Fibroblast of the conjunctiva (primary cell): ENCODE data around the gene TRIM17.

Source experiments
- DNase-seq: peaks from one replicate; pipeline ENCODE4 v3.0.0-alpha.2; 2010; ENCODE audit warnings: low read depth

The TRIM17 gene

DNA sequence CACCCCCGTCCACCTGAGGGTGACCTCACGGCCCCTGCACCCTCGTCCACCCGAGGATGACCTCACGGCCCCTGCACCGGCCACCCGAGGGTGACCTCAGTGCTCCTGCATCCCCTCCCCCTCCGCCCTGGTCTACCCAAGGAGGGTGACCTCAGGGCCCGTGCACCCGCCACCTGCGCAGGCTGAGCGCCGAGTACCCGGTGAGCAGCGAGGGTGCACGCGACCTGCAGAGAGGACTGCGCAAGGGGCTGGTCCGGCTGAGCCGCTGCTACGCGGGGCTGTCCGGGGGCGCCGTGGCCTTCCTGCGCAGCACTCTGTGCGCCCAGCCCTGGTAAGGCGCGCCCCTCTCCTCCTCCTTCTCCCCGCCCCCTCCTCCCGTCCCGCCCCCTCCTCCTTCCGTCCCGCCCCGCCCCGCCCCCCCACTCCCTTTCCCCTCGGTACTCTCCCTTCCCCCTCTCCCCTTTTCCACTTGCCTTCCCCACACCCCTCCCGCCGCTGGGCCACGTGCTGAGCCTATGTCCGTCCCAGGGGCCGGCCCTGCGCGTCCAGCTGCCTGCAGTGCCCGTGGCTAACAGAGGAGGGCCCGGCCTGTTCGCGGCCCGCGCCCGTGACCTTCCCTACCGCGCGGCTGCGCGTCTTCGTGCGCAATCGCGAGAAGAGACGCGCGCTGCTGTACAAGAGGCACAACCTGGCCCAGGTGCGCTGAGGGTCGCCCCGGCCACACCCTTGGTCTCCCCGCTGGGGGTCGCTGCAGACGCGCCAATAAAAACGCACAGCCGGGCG is 38.4 kb downstream of the TRIM17 start:
- DNase-seq = peak; percentile 39

DNA sequence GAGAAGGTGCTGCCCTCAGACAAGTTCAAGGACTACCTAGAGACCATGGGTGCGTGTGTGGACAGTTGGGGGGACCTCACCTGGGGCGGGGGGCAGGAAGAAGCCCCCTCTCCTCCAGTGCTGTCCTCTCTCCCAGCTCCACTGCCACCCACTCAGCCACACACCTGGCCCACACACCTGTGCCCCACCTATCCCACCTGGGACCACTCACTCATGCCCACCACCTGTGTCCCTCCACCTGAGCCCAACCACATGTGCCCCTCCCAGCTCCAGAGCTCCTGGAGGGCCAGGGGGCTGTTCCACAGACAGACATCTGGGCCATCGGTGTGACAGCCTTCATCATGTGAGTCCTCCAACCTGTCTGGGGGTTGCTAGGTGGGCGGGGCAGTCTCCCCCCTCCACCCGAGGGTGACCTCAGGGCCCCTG is 39.0 kb downstream of the TRIM17 start:
- no peak for DNase-seq

DNA sequence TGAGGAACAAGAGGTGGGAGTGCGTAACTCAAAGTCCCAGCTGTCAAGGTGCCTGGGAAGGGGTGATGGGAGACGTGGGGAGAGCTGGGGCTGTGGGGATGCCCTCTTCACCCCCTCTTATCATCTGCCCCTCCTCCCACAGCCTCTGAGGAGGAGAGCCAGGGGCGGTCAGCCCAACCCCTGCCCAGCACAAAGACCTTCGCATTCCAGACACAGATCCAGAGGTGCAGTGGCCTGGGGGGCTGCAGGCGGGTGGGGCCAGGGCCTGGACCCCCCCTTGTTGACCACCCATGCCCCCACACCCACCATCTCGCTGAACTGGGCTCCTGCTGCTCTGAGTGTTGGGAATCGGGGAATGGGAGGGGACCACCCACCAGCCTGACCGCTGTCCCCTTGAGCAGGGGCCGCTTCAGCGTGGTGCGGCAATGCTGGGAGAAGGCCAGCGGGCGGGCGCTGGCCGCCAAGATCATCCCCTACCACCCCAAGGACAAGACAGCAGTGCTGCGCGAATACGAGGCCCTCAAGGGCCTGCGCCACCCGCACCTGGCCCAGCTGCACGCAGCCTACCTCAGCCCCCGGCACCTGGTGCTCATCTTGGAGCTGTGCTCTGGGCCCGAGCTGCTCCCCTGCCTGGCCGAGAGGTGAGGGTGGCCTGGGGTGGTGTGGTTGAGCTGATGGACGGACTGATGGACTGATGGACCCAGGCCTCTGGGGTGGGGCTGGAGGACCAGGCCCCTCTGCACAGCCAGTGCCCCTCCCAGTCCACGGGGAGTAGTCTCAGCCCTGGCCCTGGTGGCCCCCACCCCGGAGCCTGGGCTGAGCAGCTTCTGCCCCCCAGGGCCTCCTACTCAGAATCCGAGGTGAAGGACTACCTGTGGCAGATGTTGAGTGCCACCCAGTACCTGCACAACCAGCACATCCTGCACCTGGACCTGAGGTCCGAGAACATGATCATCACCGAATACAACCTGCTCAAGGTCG is 39.7 kb downstream of the TRIM17 start:
- DNase-seq = no peak

DNA sequence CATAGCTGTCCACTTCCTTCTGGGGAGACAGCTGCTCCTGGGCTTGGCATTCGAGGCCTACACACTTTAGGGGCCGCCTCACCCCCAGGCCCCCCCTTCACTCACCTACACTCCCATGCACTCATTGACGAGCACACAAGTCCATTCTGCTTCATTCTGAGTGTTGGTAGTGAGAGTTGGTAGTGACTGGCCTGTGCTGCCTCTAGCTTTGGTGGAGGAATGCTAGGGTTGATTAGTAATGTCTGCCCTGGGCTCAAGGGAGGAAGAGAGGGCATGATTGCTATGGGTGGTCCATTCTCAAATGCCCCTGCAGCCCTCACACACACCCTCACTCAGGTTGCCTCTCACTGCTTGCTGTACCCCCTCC is 40.4 kb downstream of the TRIM17 start:
- no peak for DNase-seq

DNA sequence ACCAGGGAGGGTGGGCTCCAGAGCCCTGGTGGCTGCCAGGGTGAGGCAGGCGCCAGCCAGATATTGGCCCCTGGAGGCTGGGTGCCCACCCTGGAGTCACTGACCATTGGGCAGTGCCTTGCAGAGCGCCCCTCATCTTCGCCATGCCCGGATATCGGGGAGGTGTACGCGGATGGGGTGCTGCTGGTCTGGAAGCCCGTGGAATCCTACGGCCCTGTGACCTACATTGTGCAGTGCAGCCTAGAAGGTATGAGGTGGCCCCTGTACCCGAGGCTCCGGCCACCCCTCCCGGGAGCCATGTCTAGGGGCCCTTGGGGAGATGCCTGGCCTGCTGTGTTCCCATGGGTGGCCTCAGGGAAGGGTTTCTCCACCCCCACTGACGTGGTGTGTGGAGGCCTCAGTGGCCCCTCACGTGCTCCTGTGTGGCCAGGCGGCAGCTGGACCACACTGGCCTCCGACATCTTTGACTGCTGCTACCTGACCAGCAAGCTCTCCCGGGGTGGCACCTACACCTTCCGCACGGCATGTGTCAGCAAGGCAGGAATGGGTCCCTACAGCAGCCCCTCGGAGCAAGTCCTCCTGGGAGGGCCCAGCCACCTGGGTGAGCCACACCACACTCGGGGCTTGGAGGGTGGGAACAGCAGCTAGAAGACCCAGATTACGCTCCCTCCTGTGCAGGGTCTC is 40.9 kb downstream of the TRIM17 start:
- no peak for DNase-seq

DNA sequence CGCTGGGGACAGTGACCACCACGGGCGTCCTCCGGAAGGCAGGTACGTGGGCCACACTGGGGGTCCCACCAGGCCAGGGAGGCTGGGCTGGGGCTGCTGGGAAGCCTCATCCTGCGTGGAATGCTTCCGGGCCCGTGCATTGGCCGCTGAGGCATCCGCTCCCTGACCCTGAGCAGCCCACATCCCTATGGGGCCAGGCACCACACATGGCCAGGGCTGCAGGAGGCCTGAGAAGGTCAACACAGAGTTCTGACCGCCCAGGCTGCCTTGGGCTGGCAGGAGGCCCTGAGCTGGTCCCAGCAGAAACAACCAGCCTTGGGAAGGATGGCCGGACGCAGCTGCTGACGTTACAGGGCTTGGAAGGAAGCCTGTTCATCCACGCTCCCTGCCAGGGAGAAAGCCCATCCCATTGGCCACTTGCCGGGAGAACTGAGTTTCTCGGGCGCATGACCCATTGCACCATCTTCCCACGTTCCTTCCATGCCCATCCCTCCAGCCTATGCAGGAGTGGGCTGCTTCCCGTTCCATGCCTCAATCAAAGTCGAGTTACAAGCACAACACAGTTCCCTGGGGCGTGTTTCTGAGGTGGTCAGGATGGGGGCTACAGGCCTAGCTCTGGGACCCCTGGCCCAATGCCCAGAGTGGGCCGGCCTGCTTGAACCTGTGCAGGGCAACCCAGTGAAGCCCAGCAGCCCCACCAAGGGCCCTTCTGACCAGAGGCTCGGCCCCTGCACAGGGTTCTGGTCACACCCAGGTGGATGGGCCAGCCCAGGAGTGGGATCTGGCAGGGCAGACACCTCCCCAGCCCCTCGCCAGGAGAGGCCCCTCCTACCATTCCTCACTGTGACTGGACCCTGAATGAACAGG is 41.7 kb downstream of the TRIM17 start:
- DNase-seq = peak; percentile 90

DNA sequence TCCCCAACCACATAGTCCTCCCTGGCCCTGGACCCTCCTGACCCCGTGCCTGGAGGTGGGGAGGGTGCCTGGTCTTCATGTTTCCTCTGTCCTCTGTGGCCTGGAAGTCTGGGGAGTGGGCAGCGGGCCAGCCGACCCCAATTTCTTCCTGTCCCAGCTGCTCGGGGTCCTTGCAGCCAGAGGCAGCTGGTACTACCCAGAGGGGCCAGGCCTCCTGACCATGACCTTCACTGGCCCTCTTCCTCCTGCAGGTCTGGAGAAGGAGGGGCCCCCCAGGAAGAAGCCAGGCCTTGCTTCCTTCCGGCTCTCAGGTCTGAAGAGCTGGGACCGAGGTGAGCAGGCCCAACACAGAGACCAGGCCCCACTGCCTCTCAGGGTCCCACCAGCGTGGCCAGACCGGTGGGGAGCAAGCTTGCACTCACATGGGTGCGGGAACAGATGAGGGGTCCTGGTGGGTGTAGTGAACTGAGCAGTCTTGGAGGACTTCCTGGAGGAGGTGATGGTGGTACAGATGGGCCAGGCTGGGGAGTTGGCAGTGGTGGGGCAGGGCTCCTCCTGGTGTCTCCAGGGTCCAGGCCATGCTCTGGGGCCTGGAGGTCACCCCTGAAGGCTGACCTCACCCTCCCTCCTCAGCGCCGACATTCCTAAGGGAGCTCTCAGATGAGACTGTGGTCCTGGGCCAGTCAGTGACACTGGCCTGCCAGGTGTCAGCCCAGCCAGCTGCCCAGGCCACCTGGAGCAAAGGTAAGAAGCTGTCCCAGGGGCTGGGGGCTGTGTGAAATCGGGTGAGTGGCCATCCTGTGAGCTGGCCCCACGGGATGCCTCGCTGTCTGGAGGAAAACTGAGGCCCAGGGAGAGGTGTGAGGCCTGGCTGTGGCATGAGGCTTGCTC is 42.7 kb downstream of the TRIM17 start:
- DNase-seq = no peak

DNA sequence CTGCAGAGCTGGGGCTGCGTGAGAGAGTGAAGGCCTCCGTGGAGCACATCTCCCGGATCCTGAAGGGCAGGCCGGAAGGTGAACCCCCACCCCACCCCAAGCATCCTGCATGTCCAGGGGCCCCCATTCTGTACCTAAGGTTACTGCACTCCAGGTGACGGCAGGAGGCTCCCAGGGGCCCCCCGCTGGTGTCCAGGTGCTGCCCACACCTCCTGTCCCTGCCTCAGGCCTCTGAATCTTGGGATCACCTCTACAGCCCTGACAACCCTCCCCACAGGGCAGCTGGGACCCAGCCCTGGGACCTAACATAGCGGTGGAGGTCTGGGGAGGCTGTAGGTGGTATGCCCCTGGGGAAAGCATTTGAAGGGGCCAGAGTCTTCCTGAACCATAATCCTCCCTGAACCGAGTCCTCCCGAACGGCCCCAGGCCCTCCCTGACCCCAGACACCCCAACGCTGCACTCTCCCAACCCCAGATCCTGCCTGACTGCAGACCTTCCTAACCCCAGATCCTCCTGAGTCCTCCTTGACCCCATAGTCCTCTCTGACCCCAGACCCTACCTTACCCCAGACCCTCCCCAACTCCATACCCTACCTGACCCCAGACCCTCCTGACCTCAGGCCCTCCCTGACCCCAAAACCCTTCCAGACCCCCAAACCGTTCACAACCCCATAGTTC is 43.5 kb downstream of the TRIM17 start:
- DNase-seq = no peak

DNA sequence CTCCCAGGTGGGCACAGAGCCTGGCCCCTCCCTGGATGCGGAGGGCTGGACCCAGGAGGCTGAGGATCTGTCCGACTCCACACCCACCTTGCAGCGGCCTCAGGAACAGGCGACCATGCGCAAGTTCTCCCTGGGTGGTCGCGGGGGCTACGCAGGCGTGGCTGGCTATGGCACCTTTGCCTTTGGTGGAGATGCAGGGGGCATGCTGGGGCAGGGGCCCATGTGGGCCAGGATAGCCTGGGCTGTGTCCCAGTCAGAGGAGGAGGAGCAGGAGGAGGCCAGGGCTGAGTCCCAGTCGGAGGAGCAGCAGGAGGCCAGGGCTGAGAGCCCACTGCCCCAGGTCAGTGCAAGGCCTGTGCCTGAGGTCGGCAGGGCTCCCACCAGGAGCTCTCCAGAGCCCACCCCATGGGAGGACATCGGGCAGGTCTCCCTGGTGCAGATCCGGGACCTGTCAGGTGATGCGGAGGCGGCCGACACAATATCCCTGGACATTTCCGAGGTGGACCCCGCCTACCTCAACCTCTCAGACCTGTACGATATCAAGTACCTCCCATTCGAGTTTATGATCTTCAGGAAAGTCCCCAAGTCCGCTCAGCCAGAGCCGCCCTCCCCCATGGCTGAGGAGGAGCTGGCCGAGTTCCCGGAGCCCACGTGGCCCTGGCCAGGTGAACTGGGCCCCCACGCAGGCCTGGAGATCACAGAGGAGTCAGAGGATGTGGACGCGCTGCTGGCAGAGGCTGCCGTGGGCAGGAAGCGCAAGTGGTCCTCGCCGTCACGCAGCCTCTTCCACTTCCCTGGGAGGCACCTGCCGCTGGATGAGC is 44.3 kb downstream of the TRIM17 start:
- DNase-seq = no peak

DNA sequence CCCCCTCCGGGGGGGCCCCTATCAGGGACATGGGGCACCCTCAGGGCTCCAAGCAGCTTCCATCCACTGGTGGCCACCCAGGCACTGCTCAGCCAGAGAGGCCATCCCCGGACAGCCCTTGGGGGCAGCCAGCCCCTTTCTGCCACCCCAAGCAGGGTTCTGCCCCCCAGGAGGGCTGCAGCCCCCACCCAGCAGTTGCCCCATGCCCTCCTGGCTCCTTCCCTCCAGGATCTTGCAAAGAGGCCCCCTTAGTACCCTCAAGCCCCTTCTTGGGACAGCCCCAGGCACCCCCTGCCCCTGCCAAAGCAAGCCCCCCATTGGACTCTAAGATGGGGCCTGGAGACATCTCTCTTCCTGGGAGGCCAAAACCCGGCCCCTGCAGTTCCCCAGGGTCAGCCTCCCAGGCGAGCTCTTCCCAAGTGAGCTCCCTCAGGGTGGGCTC is 44.9 kb downstream of the TRIM17 start:
- no peak for DNase-seq

DNA sequence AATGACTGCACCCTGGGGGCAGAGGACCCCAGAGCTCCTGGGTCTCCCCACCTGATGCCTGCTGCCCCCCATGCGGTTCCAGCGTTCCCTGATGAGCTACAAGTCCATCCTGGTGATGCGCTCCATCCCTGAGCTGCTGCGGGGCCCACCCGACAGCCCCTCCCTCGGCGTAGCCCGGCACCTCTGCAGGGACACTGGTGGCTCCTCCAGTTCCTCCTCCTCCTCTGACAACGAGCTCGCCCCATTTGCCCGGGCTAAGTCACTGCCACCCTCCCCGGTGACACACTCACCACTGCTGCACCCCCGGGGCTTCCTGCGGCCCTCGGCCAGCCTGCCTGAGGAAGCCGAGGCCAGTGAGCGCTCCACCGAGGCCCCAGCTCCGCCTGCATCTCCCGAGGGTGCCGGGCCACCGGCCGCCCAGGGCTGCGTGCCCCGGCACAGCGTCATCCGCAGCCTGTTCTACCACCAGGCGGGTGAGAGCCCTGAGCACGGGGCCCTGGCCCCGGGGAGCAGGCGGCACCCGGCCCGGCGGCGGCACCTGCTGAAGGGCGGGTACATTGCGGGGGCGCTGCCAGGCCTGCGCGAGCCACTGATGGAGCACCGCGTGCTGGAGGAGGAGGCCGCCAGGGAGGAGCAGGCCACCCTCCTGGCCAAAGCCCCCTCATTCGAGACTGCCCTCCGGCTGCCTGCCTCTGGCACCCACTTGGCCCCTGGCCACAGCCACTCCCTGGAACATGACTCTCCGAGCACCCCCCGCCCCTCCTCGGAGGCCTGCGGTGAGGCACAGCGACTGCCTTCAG is 45.5 kb downstream of the TRIM17 start:
- no peak for DNase-seq

DNA sequence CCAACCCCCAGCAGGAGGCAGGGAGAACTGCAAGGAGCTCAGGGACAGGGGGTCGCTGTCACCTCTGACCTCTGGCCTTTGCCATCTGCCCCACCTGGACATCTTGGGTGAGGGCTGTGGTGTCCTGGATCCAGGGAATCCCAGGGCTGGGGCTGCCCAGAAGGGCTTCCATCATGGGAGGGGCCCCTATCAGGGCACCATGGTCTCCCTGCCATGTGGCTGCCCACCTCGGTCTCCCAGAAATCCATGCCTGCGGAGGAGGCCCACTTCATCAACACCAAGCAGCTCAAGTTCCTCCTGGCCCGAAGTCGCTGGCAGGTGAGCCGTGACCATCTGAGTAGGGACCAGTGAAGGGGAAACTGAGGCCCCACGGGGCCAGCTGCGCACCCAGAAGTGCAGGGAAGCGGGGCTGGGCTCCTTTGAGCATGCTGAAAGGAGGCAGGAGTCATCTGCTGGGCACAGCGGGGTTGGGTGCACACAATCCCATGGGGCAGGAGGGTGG is 46.2 kb downstream of the TRIM17 start:
- no peak for DNase-seq

DNA sequence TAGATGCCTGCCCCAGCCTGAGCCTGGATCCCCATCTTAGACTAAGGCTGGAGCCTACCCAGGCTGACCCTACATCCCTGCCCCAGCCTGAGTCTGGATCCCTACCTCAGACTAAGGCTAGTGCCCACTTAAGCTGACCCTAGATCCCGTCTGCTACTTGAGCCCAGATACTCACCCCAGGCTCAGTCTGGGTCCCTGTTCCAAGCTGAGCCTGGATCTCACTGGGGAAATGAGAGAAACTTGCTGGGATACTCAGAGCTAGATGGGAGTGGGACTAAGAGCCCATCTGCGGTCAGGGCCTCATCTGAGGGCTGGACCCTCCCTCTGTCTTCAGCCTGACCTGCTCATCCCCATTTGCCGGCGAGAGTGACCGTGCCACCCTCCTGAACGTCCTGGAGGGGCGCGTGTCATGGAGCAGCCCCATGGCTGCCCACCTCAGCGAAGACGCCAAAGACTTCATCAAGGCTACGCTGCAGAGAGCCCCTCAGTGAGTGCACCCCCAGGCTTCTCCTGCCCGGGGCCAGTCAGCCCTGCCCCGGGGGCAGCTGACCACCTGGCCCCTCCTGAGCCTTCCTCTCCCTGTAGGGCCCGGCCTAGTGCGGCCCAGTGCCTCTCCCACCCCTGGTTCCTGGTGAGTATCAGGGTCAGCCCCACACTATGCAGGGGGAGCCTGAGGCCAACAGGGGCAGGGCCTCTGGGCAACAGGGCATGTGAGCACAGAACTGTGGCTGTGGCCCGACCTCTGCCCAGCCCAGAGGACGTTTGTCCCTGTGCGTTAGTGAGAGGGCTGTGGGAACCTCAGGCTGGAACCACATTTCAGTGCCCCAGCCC is 46.8 kb downstream of the TRIM17 start:
- no peak for DNase-seq

DNA sequence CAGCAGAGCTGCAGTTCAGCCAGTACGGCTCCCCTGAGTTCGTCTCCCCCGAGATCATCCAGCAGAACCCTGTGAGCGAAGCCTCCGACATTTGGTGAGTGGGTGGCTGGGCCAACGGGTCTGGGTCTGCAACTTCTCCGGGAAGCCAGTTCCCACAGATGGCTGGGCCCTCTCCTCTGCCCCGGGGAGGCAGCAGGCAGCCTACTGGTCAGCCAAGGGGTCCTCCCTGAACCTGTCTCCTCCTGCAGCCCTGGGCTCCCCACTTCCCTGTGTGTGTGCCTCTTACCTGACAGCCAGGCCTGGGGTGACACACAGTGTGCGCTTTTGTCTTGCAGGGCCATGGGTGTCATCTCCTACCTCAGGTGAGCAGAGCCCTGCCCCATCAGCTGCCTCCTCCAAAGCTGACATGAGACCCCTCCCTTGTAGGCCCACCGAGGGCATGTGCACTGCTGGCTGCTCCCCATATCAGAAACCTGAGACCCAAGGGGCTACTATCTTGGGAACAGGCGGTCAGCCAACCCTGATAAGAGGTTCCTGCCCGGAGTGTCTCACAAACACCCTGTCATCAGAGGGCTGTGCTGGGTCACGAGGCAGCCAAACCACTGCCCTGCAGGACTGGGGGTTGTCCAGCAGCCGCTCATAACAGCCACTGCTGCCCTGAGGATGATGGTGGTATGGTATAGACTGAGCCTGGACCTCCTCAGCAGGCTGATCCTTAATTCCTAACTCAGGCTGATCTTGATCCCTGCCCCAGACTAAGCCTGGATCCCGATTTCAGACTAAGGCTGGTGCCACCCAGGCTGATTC is 47.7 kb downstream of the TRIM17 start:
- DNase-seq = no peak

DNA sequence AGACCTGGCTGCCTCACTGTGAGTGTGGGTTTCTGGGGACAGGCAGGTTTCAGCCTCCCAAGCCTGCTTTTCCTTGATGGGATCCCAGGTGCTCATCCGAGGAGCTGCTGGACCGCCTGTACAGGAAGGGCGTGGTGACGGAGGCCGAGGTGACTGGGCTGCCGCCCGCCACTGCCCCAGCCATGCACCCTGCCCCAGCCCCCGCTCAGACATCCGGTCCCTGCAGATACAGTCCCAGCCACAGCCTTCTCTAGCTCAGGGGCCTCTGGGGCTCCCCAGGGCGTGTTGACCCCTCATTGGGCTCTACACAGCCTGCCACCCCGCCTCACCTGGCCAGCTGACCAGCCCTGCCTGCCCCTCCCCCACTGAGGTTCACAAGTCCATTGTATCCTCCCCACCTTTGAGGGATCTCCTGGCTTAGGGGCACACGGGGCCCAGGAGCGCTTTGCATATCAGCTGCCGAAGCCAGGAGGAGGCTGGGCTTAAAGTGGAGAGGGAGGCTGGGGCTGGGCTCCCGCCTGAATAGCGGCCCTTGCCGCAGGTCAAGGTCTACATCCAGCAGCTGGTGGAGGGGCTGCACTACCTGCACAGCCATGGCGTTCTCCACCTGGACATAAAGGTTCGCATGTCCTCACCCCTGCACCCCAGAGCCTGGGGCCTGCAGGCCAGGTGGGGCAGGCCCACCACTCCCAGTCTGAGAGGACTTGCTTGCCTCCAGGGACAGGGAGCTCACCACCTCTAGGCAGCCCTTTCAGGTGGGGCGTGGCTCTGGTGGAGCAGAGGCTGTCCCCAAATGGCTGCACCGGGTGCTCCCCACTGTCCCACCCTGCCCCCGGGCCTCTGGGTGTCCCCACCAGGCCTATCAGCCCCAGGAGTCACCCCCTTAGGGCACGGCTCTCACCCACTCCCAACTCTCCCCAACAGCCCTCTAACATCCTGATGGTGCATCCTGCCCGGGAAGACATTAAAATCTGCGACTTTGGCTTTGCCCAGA is 48.6 kb downstream of the TRIM17 start:
- DNase-seq = no peak
